Central memory CD4-positive, alpha-beta T cell (primary cell): Measurements from ENCODE around the gene PMEPA1.
A peak's percentile ranks its signal among the peaks of the same experiment; 100 is the strongest.

Experiments used
- DNase-seq: peaks from one replicate; pipeline ENCODE4 v3.0.0; 2022
- total RNA-seq, 3 experiments: gene quantifications; one replicate each; lab custom pipeline; 2026; lab: John Stamatoyannopoulos, UW

PMEPA1 gene
- total RNA-seq, result 4.6 to 55.5 (median 30.7) reads per million in 3 experiments

- peak; percentile 95 for DNase-seq
These were observed at the start of gene PMEPA1 for GRCh38 chr20:57709823-57710799. PMEPA1 (minus strand) TSS chr20:57710015; CDS start chr20:57709582, 433 bp downstream.

- no peak for DNase-seq
These were observed 48.0 kb upstream of the PMEPA1 start for GRCh38 chr20:57757767-57758166.

GRCh38 chr20:57756921-57757320, 47.1 kb upstream of the PMEPA1 start:
- DNase-seq, result no peak

- no peak for DNase-seq
These were observed 46.4 kb upstream of the PMEPA1 start for GRCh38 chr20:57756213-57756612.

GRCh38 chr20:57755609-57756008, 45.8 kb upstream of the PMEPA1 start:
- DNase-seq, result no peak

GRCh38 chr20:57754190-57754589, 44.4 kb upstream of the PMEPA1 start:
- DNase-seq, result no peak

- no peak for DNase-seq
These were observed 43.7 kb upstream of the PMEPA1 start for GRCh38 chr20:57753332-57754164.

- DNase-seq, result no peak
These were observed 41.6 kb upstream of the PMEPA1 start for GRCh38 chr20:57751411-57751810.

- no peak for DNase-seq
These were observed 40.1 kb upstream of the PMEPA1 start for GRCh38 chr20:57749869-57750268.

- no peak for DNase-seq
These were observed 39.4 kb upstream of the PMEPA1 start for GRCh38 chr20:57749131-57749690.

- DNase-seq, result peak; percentile 34
These were observed 38.9 kb upstream of the PMEPA1 start for GRCh38 chr20:57748601-57749130.

- DNase-seq, result no peak
These were observed 38.2 kb upstream of the PMEPA1 start for GRCh38 chr20:57747861-57748481.

- DNase-seq, result no peak
These were observed 37.1 kb upstream of the PMEPA1 start for GRCh38 chr20:57746832-57747404.

GRCh38 chr20:57746201-57746600, 36.4 kb upstream of the PMEPA1 start:
- DNase-seq, result no peak

- DNase-seq, result no peak
These were observed 34.4 kb upstream of the PMEPA1 start for GRCh38 chr20:57744206-57744605.

- DNase-seq, result no peak
These were observed 33.8 kb upstream of the PMEPA1 start for GRCh38 chr20:57743450-57744095.

- DNase-seq, result no peak
These were observed 32.8 kb upstream of the PMEPA1 start for GRCh38 chr20:57742507-57743181.

GRCh38 chr20:57738484-57738883, 28.7 kb upstream of the PMEPA1 start:
- DNase-seq, result no peak

GRCh38 chr20:57738053-57738452, 28.2 kb upstream of the PMEPA1 start:
- DNase-seq, result no peak

GRCh38 chr20:57737349-57737748, 27.5 kb upstream of the PMEPA1 start:
- DNase-seq, result no peak
